ENCODE results near the gene SRPRB. TPM values are rescaled to one million over a fixed set of nuclear protein-coding genes. Genes with fewer than 3 reads are reported as not detected.

The SRPRB gene
- total RNA-seq, 1 donor, result 13.4 TPM

GRCh38 chr3:133840055-133840737 is 34.6 kb downstream of the SRPRB start:
- H3K9me3 ChIP-seq (ENCODE audit: low read depth, low read length), result no peaks in the 10 kb centered on the region
- H3K27me3 ChIP-seq (ENCODE audit: insufficient read depth, low read length), result no peaks in the 10 kb centered on the region
- H3K4me1 ChIP-seq (ENCODE audit: insufficient read depth, low read length), result no peaks in the 10 kb centered on the region
- no peak overlapping the region for H3K4me3 ChIP-seq (ENCODE audit: low read length)

GRCh38 chr3:133840767-133841166 is 35.2 kb downstream of the SRPRB start:
- H3K4me3 ChIP-seq (ENCODE audit: low read length), result no peak overlapping the region
- H3K9me3 ChIP-seq (ENCODE audit: low read depth, low read length), result no peaks in the 10 kb centered on the region
- no peaks in the 10 kb centered on the region for H3K27me3 ChIP-seq (ENCODE audit: insufficient read depth, low read length)
- no peaks in the 10 kb centered on the region for H3K4me1 ChIP-seq (ENCODE audit: insufficient read depth, low read length)

GRCh38 chr3:133841196-133841595 is 35.6 kb downstream of the SRPRB start:
- H3K4me3 ChIP-seq (ENCODE audit: low read length), result no peak overlapping the region
- no peaks in the 10 kb centered on the region for H3K27me3 ChIP-seq (ENCODE audit: insufficient read depth, low read length)
- no peaks in the 10 kb centered on the region for H3K4me1 ChIP-seq (ENCODE audit: insufficient read depth, low read length)
- no peaks in the 10 kb centered on the region for H3K9me3 ChIP-seq (ENCODE audit: low read depth, low read length)

- Histone ChIP-seq H3K27me3 (ENCODE audit: insufficient read depth, low read length) (no peaks in the 10 kb centered on the region), H3K4me1 (ENCODE audit: insufficient read depth, low read length) (no peaks in the 10 kb centered on the region), H3K9me3 (ENCODE audit: low read depth, low read length) (no peaks in the 10 kb centered on the region), H3K4me3 (ENCODE audit: low read length) (no peak overlapping the region)
Measured at GRCh38 chr3:133842158-133842557, 36.5 kb downstream of the SRPRB start.

GRCh38 chr3:133843634-133844033 is 38.0 kb downstream of the SRPRB start:
- H3K27me3 ChIP-seq (ENCODE audit: insufficient read depth, low read length), result no peaks in the 10 kb centered on the region
- H3K4me3 ChIP-seq (ENCODE audit: low read length), result no peak overlapping the region
- H3K4me1 ChIP-seq (ENCODE audit: insufficient read depth, low read length), result no peaks in the 10 kb centered on the region
- no peaks in the 10 kb centered on the region for H3K9me3 ChIP-seq (ENCODE audit: low read depth, low read length)

GRCh38 chr3:133845127-133845526 is 39.5 kb downstream of the SRPRB start:
- H3K9me3 ChIP-seq (ENCODE audit: low read depth, low read length), result no peaks in the 10 kb centered on the region
- H3K4me1 ChIP-seq (ENCODE audit: insufficient read depth, low read length), result no peaks in the 10 kb centered on the region
- H3K4me3 ChIP-seq (ENCODE audit: low read length), result no peak overlapping the region
- no peaks in the 10 kb centered on the region for H3K27me3 ChIP-seq (ENCODE audit: insufficient read depth, low read length)

GRCh38 chr3:133849346-133849745 is 43.7 kb downstream of the SRPRB start:
- Histone ChIP-seq H3K27me3 (ENCODE audit: insufficient read depth, low read length) (no peaks in the 10 kb centered on the region), H3K9me3 (ENCODE audit: low read depth, low read length) (no peaks in the 10 kb centered on the region), H3K4me1 (ENCODE audit: insufficient read depth, low read length) (no peaks in the 10 kb centered on the region), H3K4me3 (ENCODE audit: low read length) (no peak overlapping the region)

- Histone ChIP-seq H3K27me3 (ENCODE audit: insufficient read depth, low read length) (no peaks in the 10 kb centered on the region), H3K4me3 (ENCODE audit: low read length) (no peak overlapping the region), H3K4me1 (ENCODE audit: insufficient read depth, low read length) (no peaks in the 10 kb centered on the region), H3K9me3 (ENCODE audit: low read depth, low read length) (no peaks in the 10 kb centered on the region)
Measured at GRCh38 chr3:133850034-133850433, 44.4 kb downstream of the SRPRB start.

GRCh38 chr3:133851266-133851906 is 45.8 kb downstream of the SRPRB start:
- no peak overlapping the region for H3K4me3 ChIP-seq (ENCODE audit: low read length)
- H3K4me1 ChIP-seq (ENCODE audit: insufficient read depth, low read length), result no peaks in the 10 kb centered on the region
- H3K27me3 ChIP-seq (ENCODE audit: insufficient read depth, low read length), result no peaks in the 10 kb centered on the region
- no peaks in the 10 kb centered on the region for H3K9me3 ChIP-seq (ENCODE audit: low read depth, low read length)

GRCh38 chr3:133851931-133852330 is 46.3 kb downstream of the SRPRB start:
- H3K27me3 ChIP-seq (ENCODE audit: insufficient read depth, low read length), result no peaks in the 10 kb centered on the region
- H3K9me3 ChIP-seq (ENCODE audit: low read depth, low read length), result no peaks in the 10 kb centered on the region
- no peak overlapping the region for H3K4me3 ChIP-seq (ENCODE audit: low read length)
- no peaks in the 10 kb centered on the region for H3K4me1 ChIP-seq (ENCODE audit: insufficient read depth, low read length)

GRCh38 chr3:133853063-133853924 is 47.7 kb downstream of the SRPRB start:
- no peaks in the 10 kb centered on the region for H3K9me3 ChIP-seq (ENCODE audit: low read depth, low read length)
- H3K27me3 ChIP-seq (ENCODE audit: insufficient read depth, low read length), result no peaks in the 10 kb centered on the region
- no peak overlapping the region for H3K4me3 ChIP-seq (ENCODE audit: low read length)
- H3K4me1 ChIP-seq (ENCODE audit: insufficient read depth, low read length), result no peaks in the 10 kb centered on the region

GRCh38 chr3:133853925-133854227 is 48.3 kb downstream of the SRPRB start:
- H3K4me1 ChIP-seq (ENCODE audit: insufficient read depth, low read length), result no peaks in the 10 kb centered on the region
- H3K9me3 ChIP-seq (ENCODE audit: low read depth, low read length), result no peaks in the 10 kb centered on the region
- H3K4me3 ChIP-seq (ENCODE audit: low read length), result no peak overlapping the region
- H3K27me3 ChIP-seq (ENCODE audit: insufficient read depth, low read length), result no peaks in the 10 kb centered on the region

GRCh38 chr3:133854264-133855001 is 48.8 kb downstream of the SRPRB start:
- Histone ChIP-seq H3K4me3 (ENCODE audit: low read length) (no peak overlapping the region), H3K27me3 (ENCODE audit: insufficient read depth, low read length) (no peaks in the 10 kb centered on the region), H3K4me1 (ENCODE audit: insufficient read depth, low read length) (no peaks in the 10 kb centered on the region), H3K9me3 (ENCODE audit: low read depth, low read length) (no peaks in the 10 kb centered on the region)

- H3K27me3 ChIP-seq (ENCODE audit: insufficient read depth, low read length), result no peaks in the 10 kb centered on the region
- H3K4me3 ChIP-seq (ENCODE audit: low read length), result no peak overlapping the region
- H3K9me3 ChIP-seq (ENCODE audit: low read depth, low read length), result no peaks in the 10 kb centered on the region
Measured at GRCh38 chr3:133855002-133855370, 49.4 kb downstream of the SRPRB start.

GRCh38 chr3:133855772-133856171 is 50.2 kb downstream of the SRPRB start:
- Histone ChIP-seq H3K9me3 (ENCODE audit: low read depth, low read length) (no peaks in the 10 kb centered on the region), H3K4me1 (ENCODE audit: insufficient read depth, low read length) (no peaks in the 10 kb centered on the region), H3K4me3 (ENCODE audit: low read length) (no peak overlapping the region), H3K27me3 (ENCODE audit: insufficient read depth, low read length) (no peaks in the 10 kb centered on the region)

More at GRCh38 chr3:133855002-133855370, 49.4 kb downstream of the SRPRB start:
- no peaks in the 10 kb centered on the region for H3K4me1 ChIP-seq (ENCODE audit: insufficient read depth, low read length)
